Liver (tissue), 9 donors: Measurements from ENCODE around the gene BTBD8. TPM values are rescaled to one million over a fixed set of nuclear protein-coding genes. Genes with fewer than 3 reads are reported as not detected.

Experiments
- DNase-seq: peaks from one replicate; pipeline ENCODE4 v3.0.0-alpha.2; 2017; ENCODE audit warnings: low spot score
- H3K27ac ChIP-seq, 2 donors: one replicate each; pipeline ENCODE4 v1.7.0; 2013; ENCODE audit warnings: inconsistent platforms in 2 of 2, low read length in 2 of 2, control low read depth in 1 of 2, low read depth in 1 of 2, mild to moderate bottlenecking in 1 of 2
- H3K27me3 ChIP-seq, 4 donors: one replicate each; pipeline versions ENCODE4 v1.6.1 to v1.7.0; 2013; ENCODE audit warnings: low read length in 3 of 4, inconsistent platforms in 1 of 4, mild to moderate bottlenecking in 1 of 4, moderate library complexity in 1 of 4; ENCODE audit not compliant: control insufficient read depth in 4 of 4, insufficient read depth in 4 of 4
- H3K36me3 ChIP-seq, 4 donors: one replicate each; pipeline versions ENCODE4 v1.6.1 to v1.7.0; 2013; ENCODE audit warnings: low read length in 3 of 4, mild to moderate bottlenecking in 3 of 4, low read depth in 1 of 4, moderate library complexity in 1 of 4; ENCODE audit not compliant: control insufficient read depth in 4 of 4, insufficient read depth in 3 of 4
- H3K4me1 ChIP-seq, 4 donors: one replicate each; pipeline versions ENCODE4 v1.6.1 to v1.7.0; 2013; ENCODE audit warnings: low read length in 3 of 4, mild to moderate bottlenecking in 3 of 4, moderate library complexity in 1 of 4; ENCODE audit not compliant: control insufficient read depth in 4 of 4, insufficient read depth in 4 of 4
- H3K4me3 ChIP-seq, 3 donors: one replicate each; pipeline versions ENCODE4 v1.6.1 to v1.7.0; 2013; ENCODE audit warnings: low read length in 3 of 3, control low read depth in 1 of 3, low read depth in 1 of 3, mild to moderate bottlenecking in 1 of 3
- H3K9ac ChIP-seq, 2 donors: one replicate each; pipeline ENCODE4 v1.7.0; 2013; ENCODE audit warnings: low read length in 2 of 2, mild to moderate bottlenecking in 2 of 2, moderate library complexity in 2 of 2, control low read depth in 1 of 2, low read depth in 1 of 2
- H3K9me3 ChIP-seq, 4 donors: one replicate each; pipeline versions ENCODE4 v1.6.1 to v1.7.0; 2013; ENCODE audit warnings: low read length in 3 of 4; ENCODE audit not compliant: control insufficient read depth in 4 of 4
- ATF3 ChIP-seq: IDR thresholded peaks from 2 replicates; pipeline ENCODE4 v1.6.1; 2016; ENCODE audit warnings: antibody characterized with exemption
- EGR1 ChIP-seq, 2 donors: IDR thresholded peaks; 2 replicates each; pipeline ENCODE4 v1.6.1; 2016 to 2018; ENCODE audit warnings: antibody characterized with exemption in 2 of 2, low read depth in 2 of 2
- FOXA1 ChIP-seq: IDR thresholded peaks from 2 replicates; pipeline ENCODE4 v1.6.1; 2016; ENCODE audit warnings: antibody characterized with exemption
- FOXA2 ChIP-seq: IDR thresholded peaks from 2 replicates; pipeline ENCODE4 v1.6.1; 2016; ENCODE audit warnings: antibody characterized with exemption
- GABPA ChIP-seq, 2 donors: IDR thresholded peaks in 1 of 2; conservative IDR thresholded peaks in 1 of 2; 2 replicates each; pipeline ENCODE4 v1.6.1; 2016; ENCODE audit warnings: antibody characterized with exemption in 2 of 2, mild to moderate bottlenecking in 1 of 2, moderate library complexity in 1 of 2
- HNF4A ChIP-seq, 2 donors: conservative IDR thresholded peaks; 2 replicates each; pipeline ENCODE4 v1.6.1; 2016; ENCODE audit warnings: antibody characterized with exemption in 2 of 2, mild to moderate bottlenecking in 2 of 2
- HNF4G ChIP-seq: IDR thresholded peaks from 2 replicates; pipeline ENCODE4 v1.6.1; 2016; ENCODE audit warnings: antibody characterized with exemption
- JUND ChIP-seq, 2 donors: IDR thresholded peaks; 2 replicates each; pipeline ENCODE4 v1.6.1; 2016; ENCODE audit warnings: antibody characterized with exemption in 2 of 2
- MAX ChIP-seq: IDR thresholded peaks from 2 replicates; pipeline ENCODE4 v1.6.1; 2016; ENCODE audit warnings: antibody characterized with exemption
- NR2F2 ChIP-seq: IDR thresholded peaks from 2 replicates; pipeline ENCODE4 v1.6.1; 2016; ENCODE audit warnings: antibody characterized with exemption
- RAD21 ChIP-seq, 2 donors: IDR thresholded peaks; 2 replicates each; pipeline ENCODE4 v1.6.1; 2016; ENCODE audit warnings: antibody characterized with exemption in 2 of 2, mild to moderate bottlenecking in 2 of 2
- REST ChIP-seq: IDR thresholded peaks from 2 replicates; pipeline ENCODE4 v1.6.1; 2016; ENCODE audit warnings: antibody characterized with exemption, mild to moderate bottlenecking
- RXRA ChIP-seq, 2 donors: IDR thresholded peaks; 2 replicates each; pipeline ENCODE4 v1.6.1; 2017 to 2018; ENCODE audit warnings: antibody characterized with exemption in 2 of 2, mild to moderate bottlenecking in 1 of 2
- SP1 ChIP-seq: IDR thresholded peaks from 2 replicates; pipeline ENCODE4 v1.6.1; 2018; ENCODE audit warnings: antibody characterized with exemption, mild to moderate bottlenecking
- TAF1 ChIP-seq: conservative IDR thresholded peaks from 2 replicates; pipeline ENCODE4 v1.6.1; 2016; ENCODE audit warnings: antibody characterized with exemption, mild to moderate bottlenecking
- YY1 ChIP-seq: IDR thresholded peaks from 2 replicates; pipeline ENCODE4 v1.6.1; 2016; ENCODE audit warnings: antibody characterized with exemption, mild to moderate bottlenecking
- ZBTB33 ChIP-seq: IDR thresholded peaks from 2 replicates; pipeline ENCODE4 v1.6.1; 2016; ENCODE audit warnings: antibody characterized with exemption
- WGBS: extraction: QIAGEN DNeasy Blood & Tissue Kit; methylation state at CpG from one replicate; pipeline ENCODE4 v1.1.7; 2013; 5-methylcytosine and 5-hydroxymethylcytosine counted together
- polyA plus RNA-seq, 2 donors: library from polyadenylated mRNA; stranded (reverse) in 1 of 2; unstranded in 1 of 2; fragments of 200-250 nt in 1 of 2; fragments of >200 nt in 1 of 2; fragmentation: Nextera tagmentation in 1 of 2; extraction: Ambion mirVana in 1 of 2; gene quantifications; one replicate each; pipeline versions ENCODE4 v1.2.1 to v1.2.3, GENCODE V29; 2013 to 2015
- total RNA-seq, 2 donors: library from RNA; depleted of rRNA; stranded (reverse); fragments of >200 nt; gene quantifications; one replicate each; pipeline ENCODE4 v1.2.3, GENCODE V29; 2014
- donor health status: healthy.
- donor health status: healthy.
- donor health status: healthy.
- donor health status: healthy.
- donor health status: healthy.

Gene BTBD8
- total and polyA plus RNA-seq, 4 donors = 0.47 to 1.8 (median 1.1) TPM

- H3K4me3 ChIP-seq = no peak overlapping the region
- TF ChIP-seq JUND (IDR thresholded peaks at IDR 0.05) (no peak), MAX (no peak), YY1 (no peak), REST (no peak), FOXA1 (no peak), NR2F2 (no peak), ZBTB33 (no peak), TAF1 (no peak), RAD21 (IDR thresholded peaks at IDR 0.05) (no peak), GABPA (IDR thresholded peaks at IDR 0.05 in 1 of 2, conservative IDR thresholded peaks at IDR 0.05 in 1 of 2) (no peak), HNF4G (no peak)
- H3K27me3 ChIP-seq = no peaks in the 10 kb centered on the region
- H3K9me3 ChIP-seq = no peaks in the 10 kb centered on the region
- 49% methylated on average over 4 of the region's 4 CpGs for WGBS
- peaks cover 0 to 8% (median 3%) of the 10 kb centered on the region in 4 donors for H3K4me1 ChIP-seq
- H3K36me3 ChIP-seq = no peaks in the 10 kb centered on the region
- no peak overlapping the region for H3K9ac ChIP-seq
- DNase-seq = no peak
- no peak overlapping the region for H3K27ac ChIP-seq
These were observed 49.5 kb upstream of the BTBD8 start for GRCh38 chr1:92030656-92031107.

- Histone ChIP-seq H3K9ac (no peak overlapping the region), H3K27me3 (no peaks in the 10 kb centered on the region), H3K27ac (no peak overlapping the region), H3K4me1 (peaks cover 0 to 8% (median 3%) of the 10 kb centered on the region in 4 donors), H3K36me3 (no peaks in the 10 kb centered on the region), H3K4me3 (no peak overlapping the region), H3K9me3 (no peaks in the 10 kb centered on the region)
- no peak for DNase-seq
- TF ChIP-seq TAF1 (no peak), HNF4G (no peak), FOXA2 (no peak), NR2F2 (no peak), EGR1 (IDR thresholded peaks at IDR 0.05; ENCODE audit: low read depth in 2 of 2) (no peak), SP1 (no peak), ATF3 (no peak), ZBTB33 (no peak), RXRA (IDR thresholded peaks at IDR 0.05) (no peak), HNF4A (conservative IDR thresholded peaks at IDR 0.05) (no peak), YY1 (no peak), RAD21 (IDR thresholded peaks at IDR 0.05) (no peak), JUND (IDR thresholded peaks at IDR 0.05) (no peak), FOXA1 (no peak)
- WGBS = 89% methylated on average over 6 of the region's 6 CpGs
These were observed 48.6 kb upstream of the BTBD8 start for GRCh38 chr1:92031281-92032110.
